ENCODE measurements around the gene PRDM16.

Gene PRDM16

GRCh38 chr1:3290438-3290837, 221.4 kb downstream of the PRDM16 start:
- TF ChIP-seq CTCF (IDR thresholded peaks at IDR 0.05; ENCODE audit: borderline replicate concordance, control extremely low read depth, extremely low read depth, insufficient read depth, missing control alignments) = no peak
- no peak for DNase-seq (ENCODE audit: low spot score)
- in situ Hi-C loops (cut with MboI; ENCODE audit: low sequenced_read_pairs, unreplicated experiment) = no loop called here

DNA sequence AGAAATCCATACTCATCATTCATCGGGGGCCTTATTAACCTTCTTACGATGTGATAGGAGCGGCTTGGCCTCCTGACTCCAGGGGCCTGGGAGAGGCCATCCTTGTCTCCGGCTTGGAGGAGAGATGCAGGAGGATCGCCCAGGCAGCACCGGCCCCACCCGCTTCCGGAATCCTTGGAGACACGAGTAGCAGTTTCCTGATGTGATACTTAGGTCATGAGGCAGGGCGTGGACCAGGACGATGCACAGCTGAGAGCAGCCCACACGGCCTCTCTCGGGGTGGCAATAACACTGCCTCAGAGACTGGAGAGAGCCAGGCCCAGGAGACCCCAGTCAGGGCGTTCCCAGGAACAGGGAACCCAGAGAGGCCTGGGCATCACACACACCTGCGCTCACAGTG, 221.9 kb downstream of the PRDM16 start:
- in situ Hi-C loops (cut with MboI; ENCODE audit: low sequenced_read_pairs, unreplicated experiment) = no loop called here
- no peak for TF ChIP-seq CTCF (IDR thresholded peaks at IDR 0.05; ENCODE audit: borderline replicate concordance, control extremely low read depth, extremely low read depth, insufficient read depth, missing control alignments)
- no peak for DNase-seq (ENCODE audit: low spot score)

DNA sequence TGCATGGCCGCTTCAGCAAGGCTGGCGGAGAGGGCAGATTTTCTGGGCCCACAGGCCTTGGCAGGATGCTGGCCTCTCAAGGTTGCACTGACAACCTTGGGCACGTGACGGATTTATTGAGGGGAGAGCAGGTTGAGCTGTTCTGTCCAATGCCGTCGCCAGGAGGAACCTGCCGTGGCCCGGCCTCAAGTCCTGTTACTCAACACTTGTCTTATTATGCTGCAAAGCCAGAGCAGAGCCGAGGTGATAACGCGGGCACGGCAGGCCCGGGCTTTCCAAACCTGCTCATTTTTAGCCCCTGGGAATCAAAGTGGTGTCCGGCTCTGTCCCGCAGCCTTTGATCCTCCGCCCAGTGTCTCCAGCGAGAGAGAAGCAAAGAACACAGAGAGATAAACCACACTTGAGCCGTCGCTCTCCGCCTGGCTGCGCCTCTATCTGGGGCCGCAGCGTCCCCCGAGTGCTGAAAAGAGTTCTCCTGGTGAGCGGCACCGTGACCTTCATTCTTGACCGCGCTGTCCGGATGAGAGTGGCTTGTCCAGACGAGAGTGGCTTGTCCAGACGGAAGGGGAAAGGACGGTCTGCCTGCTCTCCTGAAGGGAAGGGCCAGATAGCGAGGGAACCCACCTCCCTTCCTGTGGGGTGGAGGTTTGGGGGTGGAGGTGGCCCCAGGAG, 223.2 kb downstream of the PRDM16 start:
- in situ Hi-C loops (cut with MboI; ENCODE audit: low sequenced_read_pairs, unreplicated experiment) = no loop called here
- TF ChIP-seq CTCF (IDR thresholded peaks at IDR 0.05; ENCODE audit: borderline replicate concordance, control extremely low read depth, extremely low read depth, insufficient read depth, missing control alignments) = no peak
- no peak for DNase-seq (ENCODE audit: low spot score)

DNA sequence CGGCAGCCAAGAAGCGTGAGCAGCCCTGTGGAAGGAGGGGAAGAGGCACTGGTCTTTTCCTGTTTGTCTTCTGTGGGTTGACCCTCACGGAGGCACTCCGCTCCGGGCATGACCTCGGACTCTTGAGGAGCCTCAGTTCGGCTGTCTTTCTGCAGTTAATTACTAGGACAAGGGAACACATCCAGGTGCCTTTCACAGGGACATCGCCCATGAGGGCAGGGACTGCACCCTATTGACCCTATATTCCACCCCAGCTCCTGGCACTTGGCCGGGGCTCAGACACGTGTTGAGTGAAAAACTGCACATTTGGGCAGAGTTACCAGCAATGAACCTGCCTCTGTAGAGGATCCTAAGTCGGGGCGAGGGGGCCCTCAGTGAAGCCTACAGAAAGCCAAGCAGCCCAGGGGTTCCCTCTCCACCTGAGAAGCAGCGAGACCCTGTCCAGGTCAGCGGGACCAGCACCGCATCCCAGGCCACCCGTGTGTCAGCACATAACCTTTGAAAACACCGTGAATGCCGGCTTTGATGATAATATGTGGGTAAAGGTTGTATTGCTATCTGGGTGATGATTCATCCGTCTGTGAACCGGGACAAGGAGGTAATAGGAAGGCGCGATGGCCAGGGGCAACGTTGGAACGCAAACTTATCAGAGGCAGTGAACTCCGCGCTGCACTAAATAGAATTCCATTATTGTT, 224.0 kb downstream of the PRDM16 start:
- no peak for TF ChIP-seq CTCF (IDR thresholded peaks at IDR 0.05; ENCODE audit: borderline replicate concordance, control extremely low read depth, extremely low read depth, insufficient read depth, missing control alignments)
- no peak for DNase-seq (ENCODE audit: low spot score)
- in situ Hi-C loops (cut with MboI; ENCODE audit: low sequenced_read_pairs, unreplicated experiment) = no loop called here

- DNase-seq (ENCODE audit: low spot score) = no peak
- in situ Hi-C loops (cut with MboI; ENCODE audit: low sequenced_read_pairs, unreplicated experiment) = no loop called here
- no peak for TF ChIP-seq CTCF (IDR thresholded peaks at IDR 0.05; ENCODE audit: borderline replicate concordance, control extremely low read depth, extremely low read depth, insufficient read depth, missing control alignments)
These were observed 224.6 kb downstream of the PRDM16 start for GRCh38 chr1:3293563-3294080.

- in situ Hi-C loops (cut with MboI; ENCODE audit: low sequenced_read_pairs, unreplicated experiment) = no loop called here
- TF ChIP-seq CTCF (IDR thresholded peaks at IDR 0.05; ENCODE audit: borderline replicate concordance, control extremely low read depth, extremely low read depth, insufficient read depth, missing control alignments) = no peak
- no peak for DNase-seq (ENCODE audit: low spot score)
These were observed 225.4 kb downstream of the PRDM16 start for GRCh38 chr1:3294450-3294849.
